Caki2 (cell line): Measurements from ENCODE around the gene PWWP2B. TPM values are rescaled to one million over a fixed set of nuclear protein-coding genes. Genes with fewer than 3 reads are reported as not detected.
"Not testable (repeated sequence)": the region's sequence is repeated elsewhere in the genome, so short reads cannot be mapped to it uniquely, and the experiment has no call there.

Experiments used
- DNase-seq: peaks from one replicate; pipeline ENCODE4 v3.0.0-alpha.2; 2015; ENCODE audit warnings: low read depth
- in situ Hi-C: cut with HindIII; loops from 2 replicates; pipeline ENCODE4 v1.10.0; 2016; ENCODE audit warnings: low sequenced_read_pairs, low pct_unique_long_range_greater_than_20kb, mixed read lengths
- total RNA-seq: library from RNA; depleted of rRNA; stranded (reverse); fragments of >200 nt; shearing (Covaris generic); gene quantifications from 2 replicates; pipeline ENCODE4 v1.2.3, GENCODE V29; 2014; ENCODE audit warnings: low replicate concordance

The PWWP2B gene
- total RNA-seq, 1 experiment from 2014 or later, result 14.8 TPM

- in situ Hi-C loops, result no loop called here
- no peak for DNase-seq
These were observed 37.5 kb downstream of the PWWP2B start for GRCh38 chr10:132434405-132435005.

DNA sequence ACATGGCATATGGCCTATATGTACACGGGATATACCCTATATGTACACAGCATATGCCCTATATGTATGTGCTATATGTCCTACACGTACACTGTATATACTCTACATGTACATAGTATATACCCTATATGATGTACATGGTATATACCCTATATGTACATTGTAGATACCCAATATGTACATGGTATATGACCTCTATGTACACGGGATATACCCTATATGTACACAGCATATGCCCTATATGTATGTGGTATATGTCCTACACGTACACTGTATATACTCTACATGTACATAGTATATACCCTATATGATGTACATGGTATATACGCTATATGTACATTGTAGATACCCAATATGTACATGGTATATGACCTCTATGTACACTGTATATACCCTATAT lies 38.3 kb downstream of the PWWP2B start:
- DNase-seq, in situ Hi-C loops: not testable (repeated sequence)

DNA sequence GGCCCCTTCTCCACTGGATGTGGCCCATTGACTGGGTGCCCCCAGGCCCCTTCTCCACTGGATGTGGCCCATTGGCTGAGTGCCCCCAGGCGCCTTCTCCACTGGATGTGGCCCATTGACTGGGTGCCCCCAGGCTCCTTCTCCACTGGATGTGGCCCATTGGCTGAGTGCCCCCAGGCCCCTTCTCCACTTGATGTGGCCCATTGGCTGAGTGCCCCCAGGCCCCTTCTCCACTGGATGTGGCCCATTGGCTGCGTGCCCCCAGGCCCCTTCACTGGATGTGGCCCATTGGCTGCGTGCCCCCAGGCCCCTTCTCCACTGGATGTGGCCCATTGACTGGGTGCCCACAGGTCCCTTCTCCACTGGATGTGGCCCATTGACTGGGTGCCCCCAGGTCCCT lies 39.1 kb downstream of the PWWP2B start:
- in situ Hi-C loops, result not testable (repeated sequence)

GRCh38 chr10:132436861-132437410 lies 39.9 kb downstream of the PWWP2B start:
- in situ Hi-C loops, result no loop called here
- DNase-seq, result no peak

More for the DNA sequence above, 39.1 kb downstream of the PWWP2B start:
- DNase-seq, result not testable (repeated sequence)

- in situ Hi-C loops, result no loop called here
- DNase-seq, result no peak
These were observed 40.5 kb downstream of the PWWP2B start for GRCh38 chr10:132437541-132437950.

DNA sequence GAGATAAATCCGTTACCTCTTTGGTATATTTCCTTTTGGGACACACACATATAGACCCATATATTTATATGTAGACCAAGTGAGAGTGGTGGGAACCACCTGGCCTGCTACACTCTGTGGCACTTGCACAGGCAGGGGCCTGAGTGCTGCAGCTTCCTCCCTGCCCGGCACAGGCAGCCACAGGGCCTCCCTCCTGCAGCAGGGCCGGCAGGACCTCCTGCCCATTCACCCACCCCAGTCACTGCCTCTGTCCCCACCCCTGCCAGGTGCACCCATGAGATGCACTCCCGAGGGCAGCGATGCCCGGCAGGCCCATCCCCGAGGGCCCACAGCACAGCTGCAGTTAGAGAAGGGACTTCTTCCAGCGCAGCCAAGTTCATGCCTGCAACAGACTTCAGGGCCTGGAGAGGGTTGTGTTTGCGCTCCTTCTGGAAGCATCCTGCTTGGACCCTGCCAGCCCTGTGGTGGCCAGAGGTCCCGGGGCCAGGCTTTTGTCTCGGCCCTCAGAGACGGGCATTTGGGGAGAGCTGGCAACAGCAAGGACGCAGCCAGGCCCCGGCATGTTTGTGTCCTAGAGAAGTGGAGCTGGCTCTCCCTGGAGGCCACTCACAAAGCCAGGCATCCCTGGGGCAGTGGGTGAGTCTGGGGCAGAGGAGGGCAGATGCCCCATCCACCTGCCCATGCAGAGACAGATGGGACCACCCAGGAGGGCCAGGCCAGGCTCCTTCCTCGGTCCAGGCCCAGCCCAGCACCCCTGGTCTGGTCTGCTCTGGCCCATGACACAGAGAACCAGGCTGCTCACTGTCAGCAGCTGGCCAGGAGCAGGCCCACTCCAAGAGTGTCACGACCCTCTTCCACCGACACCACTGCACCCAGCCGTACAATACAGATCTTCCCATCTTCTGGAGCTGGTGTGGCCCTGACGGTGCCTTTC lies 41.4 kb downstream of the PWWP2B start:
- in situ Hi-C loops, result no loop called here
- DNase-seq, result no peak

DNA sequence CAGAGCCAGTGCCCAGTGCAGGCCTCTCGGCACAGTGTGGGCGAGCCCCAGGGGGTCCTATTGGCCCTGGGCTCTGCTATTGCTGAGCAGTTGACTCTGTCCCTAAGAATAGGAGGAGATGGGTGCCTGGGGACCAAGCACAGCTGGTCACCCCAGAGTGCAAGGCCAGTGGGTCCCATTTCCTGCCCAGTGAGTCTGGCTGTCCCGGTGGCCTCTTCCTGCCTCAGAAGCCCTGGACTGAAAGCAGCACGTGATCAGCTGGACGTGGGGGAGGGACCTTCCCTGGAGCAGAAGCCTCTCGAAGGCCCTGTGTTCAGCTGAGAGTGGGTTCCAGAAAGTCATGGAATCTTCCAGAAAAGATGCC lies 42.0 kb downstream of the PWWP2B start:
- DNase-seq, result no peak
- in situ Hi-C loops, result no loop called here

DNA sequence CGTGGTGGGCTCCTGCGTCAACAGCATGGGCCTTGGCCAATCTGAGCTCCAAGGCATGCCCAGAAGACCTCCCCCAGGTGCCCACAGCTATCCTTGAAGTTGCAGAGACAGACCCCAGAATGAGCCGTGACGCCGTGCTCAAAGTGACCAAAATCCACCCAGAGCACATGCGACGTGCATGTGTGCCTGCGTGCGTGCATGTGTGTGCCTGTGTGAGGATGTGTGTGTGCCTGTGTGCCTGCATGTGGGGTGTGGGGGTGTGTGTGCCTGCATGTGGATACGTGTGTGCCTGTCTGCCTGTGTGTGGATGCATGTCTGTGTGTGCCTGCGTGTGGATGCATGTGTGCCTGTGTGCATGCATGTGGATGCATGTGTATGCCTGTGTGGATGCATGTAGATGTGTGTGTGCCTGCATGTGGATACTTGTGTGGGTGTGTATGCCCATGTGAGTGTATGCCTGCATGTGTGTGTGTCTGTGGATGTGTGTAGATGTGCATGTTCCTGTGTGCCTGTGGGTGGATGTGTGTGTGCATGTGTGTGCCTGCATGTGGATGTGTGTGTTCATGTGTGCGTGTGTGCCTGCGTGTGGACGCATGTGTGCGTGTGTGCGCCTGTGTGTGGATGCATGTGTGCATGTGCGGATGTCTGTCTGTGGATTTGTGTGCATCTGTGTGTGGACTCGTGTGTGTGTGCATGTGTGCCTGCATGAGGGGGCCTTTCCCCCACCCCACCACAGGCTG lies 42.6 kb downstream of the PWWP2B start:
- in situ Hi-C loops, result no loop called here
- DNase-seq, result no peak

DNA sequence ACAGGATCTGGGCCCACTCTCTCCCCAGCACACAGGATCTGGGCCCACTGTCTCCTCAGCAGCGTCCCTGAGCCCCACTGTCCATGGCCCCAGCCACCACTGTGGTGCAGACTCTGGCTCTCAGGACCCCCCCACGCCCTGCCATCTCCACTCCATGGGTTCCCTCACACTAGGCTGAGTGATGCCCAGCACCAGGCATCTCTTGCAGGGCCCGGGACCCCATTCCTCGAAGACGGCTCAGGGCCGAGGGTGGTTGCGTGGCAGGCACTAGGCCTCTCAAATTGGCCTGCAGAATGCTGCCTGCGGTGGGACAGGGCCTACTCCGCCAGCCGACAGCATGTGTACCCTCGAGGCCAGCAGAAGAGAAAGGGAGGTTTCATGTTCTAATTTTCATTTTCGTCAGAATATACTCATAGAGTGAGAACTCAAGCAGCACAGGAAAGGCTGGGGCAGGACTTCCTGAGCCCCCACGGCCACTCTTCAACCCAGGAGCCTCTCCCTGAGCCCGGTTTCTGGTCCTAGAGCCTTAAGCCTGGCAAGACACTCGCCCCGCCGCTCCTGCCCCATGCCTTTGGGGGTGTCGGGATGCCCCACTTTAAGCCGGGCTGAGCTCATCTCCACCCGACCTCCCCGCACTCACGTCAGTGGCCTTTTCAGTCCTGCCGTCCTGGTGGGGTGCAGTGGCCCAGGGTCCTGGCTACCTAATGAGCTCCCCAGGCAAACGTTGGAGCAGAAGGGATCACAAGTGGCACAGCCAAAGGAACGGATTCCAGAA lies 44.0 kb downstream of the PWWP2B start:
- in situ Hi-C loops, result no loop called here
- no peak for DNase-seq

- in situ Hi-C loops, result no loop called here
- DNase-seq, result no peak
These were observed 45.0 kb downstream of the PWWP2B start for GRCh38 chr10:132441818-132442524.

DNA sequence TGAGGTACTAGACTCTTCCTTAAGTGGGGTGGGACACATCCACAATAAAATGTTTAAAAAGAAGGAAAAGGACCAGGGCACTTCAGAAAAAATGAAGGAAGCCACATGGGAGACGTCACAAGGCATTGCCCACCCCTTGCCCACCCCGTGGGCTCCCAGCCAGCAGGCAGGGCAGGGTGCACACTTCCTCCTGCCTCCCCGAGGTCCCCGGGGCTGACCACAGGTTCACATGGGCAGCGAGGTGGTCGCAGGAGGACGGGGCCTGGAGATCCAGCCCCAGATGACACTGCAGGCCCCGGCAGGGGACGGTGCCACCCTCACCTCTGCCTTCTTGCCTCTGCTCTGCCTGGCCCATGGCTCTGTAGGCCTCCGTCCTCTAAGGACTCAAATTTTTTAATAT lies 45.6 kb downstream of the PWWP2B start:
- in situ Hi-C loops, result no loop called here
- DNase-seq, result no peak

- DNase-seq, result no peak
- in situ Hi-C loops, result no loop called here
These were observed 46.6 kb downstream of the PWWP2B start for GRCh38 chr10:132443605-132443982.

DNA sequence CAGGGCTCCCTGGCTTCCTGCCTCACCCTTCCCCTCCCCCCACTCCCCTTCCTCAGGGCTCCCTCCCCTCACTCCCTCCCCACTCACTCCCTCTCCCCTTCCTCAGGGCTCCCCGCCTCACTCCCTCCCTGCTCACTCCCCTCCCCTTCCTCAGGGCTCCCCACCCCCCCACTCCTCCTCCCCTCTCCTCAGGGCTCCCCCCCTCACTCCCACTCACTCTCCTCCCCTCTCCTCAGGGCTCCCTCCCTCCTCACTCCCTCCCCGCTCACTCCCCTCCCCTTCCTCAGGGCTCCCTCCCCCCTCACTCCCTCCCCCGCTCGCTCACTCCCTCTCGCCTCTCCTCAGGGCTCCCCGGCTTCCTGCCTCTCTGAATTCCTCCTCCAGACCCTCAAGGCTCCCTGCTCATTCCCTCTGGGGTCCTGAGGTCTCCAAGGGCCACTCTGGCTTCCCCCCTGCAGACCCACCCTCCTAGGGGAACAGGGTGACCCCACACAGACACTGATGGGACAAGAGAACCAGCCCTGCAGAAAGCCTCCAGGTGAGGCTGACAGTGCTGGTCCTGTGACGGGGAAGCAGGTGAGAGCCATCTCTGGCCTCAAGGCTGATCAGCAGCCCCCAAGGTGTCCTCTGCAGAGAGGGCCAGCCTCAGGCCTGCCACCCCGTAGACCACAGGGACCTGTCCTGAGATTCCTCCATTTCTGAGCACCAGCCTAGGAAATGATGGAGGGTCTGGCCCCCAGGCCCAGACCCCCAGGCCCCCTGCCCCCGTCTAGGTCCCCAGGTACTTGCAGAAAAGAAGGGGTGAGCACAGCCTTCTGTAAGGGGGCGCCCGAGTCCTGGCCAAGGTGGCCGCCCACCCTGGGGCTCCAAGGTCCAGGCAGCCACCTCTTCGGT lies 47.2 kb downstream of the PWWP2B start:
- in situ Hi-C loops, result no loop called here
- no peak for DNase-seq

DNA sequence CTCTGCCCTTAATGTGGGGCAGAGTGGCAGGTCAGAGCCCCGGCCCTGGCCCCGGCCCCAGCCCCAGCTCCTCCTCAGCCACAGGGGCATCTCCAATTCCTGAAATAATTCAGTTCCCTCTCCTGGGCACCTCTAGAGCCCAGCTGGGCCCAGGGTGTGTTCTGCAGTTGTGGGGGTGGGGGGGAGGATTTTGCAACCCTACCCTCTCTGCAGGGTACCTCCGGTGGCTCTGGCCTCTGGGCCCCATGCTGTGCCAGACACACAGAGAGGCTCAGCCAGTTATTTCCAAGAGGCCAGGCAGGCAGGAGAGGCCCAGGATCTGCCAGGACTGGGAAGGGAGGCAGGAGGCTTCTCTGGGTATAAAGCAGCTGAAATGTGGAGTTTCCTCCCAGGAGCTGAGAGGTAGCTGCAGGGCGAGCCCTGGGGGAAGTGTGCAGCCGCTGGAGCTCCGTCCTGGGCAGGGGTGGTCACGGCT lies 47.9 kb downstream of the PWWP2B start:
- no peak for DNase-seq
- in situ Hi-C loops, result no loop called here

DNA sequence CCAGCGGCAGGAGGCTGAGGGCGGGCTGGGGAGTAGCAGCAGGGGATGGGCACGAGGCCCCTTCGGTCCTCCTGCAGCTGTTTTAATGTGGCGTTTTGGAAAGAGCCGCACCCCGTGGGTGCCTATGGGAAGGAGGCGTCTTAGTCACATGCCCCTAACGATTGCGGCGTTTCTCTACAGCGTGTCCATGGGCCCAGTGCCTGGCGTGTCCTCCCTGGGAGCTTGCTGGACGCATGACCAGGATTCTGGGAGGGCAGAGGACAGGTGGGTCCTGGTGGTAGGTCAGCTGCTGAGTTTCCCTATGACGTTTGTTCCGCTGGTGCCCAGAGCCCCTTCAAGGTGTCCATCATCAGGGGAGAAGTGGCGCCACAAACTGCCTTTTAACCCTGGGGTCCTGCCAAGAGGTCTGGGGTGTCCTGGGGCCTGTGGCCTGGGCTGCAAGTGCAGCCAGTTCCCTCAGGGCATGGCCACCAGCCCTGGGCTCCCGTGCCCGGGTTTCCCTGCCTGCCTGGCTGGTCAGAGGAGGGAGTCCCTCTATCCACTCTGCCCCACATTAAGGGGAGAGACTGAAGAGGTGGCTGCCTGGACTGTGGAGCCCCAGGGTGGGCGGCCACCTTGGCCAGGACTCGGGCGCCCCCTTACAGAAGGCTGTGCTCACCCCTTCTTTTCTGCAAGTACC lies 48.7 kb downstream of the PWWP2B start:
- no peak for DNase-seq
- in situ Hi-C loops, result no loop called here

DNA sequence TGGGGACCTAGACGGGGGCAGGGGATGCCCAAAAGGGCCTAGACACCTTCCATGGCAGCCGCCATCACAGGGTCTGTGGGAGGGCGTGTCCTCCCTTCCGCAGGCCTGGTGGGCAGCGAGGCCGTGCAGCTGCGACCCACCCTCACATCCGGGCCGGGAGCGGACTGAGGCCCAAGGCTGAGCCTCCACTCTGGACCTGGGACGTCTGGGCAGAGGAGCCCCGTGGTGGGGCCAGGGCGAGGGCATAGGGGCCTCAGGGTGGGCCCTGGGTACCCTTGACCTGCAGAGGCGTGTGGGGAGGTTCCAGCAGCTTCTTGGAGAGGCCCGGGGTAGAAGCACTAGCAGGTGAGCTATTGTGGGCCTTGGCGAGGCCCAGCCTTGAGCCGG lies 49.2 kb downstream of the PWWP2B start:
- in situ Hi-C loops, result no loop called here
- no peak for DNase-seq
